Smooth muscle cell (in vitro differentiated cells): Measurements from ENCODE around the gene KRT31. TPM values are rescaled to one million over a fixed set of nuclear protein-coding genes. Genes with fewer than 3 reads are reported as not detected.
"Not testable (repeated sequence)": the region's sequence is repeated elsewhere in the genome, so short reads cannot be mapped to it uniquely, and the experiment has no call there.

ENCODE experiments used
- DNase-seq: peaks from one replicate; lab custom pipeline; 2025; ENCODE audit not compliant: unreplicated experiment; lab: John Stamatoyannopoulos, UW
- H2AFZ ChIP-seq: fragments of 200-600 bp; sonication (generic); 2 replicates; pipeline ENCODE4 v1.6.0; 2016; ENCODE audit warnings: antibody characterized with exemption, low read depth, mild to moderate bottlenecking
- H3F3A ChIP-seq: fragments of 200-600 bp; sonication (generic); 2 replicates; pipeline ENCODE4 v1.6.0; 2017; ENCODE audit warnings: antibody characterized with exemption, low read depth
- H3K27ac ChIP-seq: fragments of 200-600 bp; sonication (generic); 2 replicates; pipeline ENCODE4 v1.5.1; 2016; ENCODE audit warnings: low read depth, mild to moderate bottlenecking
- H3K27me3 ChIP-seq: fragments of 200-600 bp; sonication (generic); 2 replicates; pipeline ENCODE4 v1.6.1; 2016; ENCODE audit warnings: low read depth, mild to moderate bottlenecking
- H3K36me3 ChIP-seq: fragments of 200-600 bp; sonication (generic); 2 replicates; pipeline ENCODE4 v1.5.1; 2016; ENCODE audit warnings: low read depth
- H3K4me1 ChIP-seq: fragments of 200-600 bp; sonication (generic); 2 replicates; pipeline ENCODE4 v1.5.1; 2016; ENCODE audit warnings: low read depth
- H3K4me2 ChIP-seq: fragments of 200-600 bp; sonication (generic); 2 replicates; pipeline ENCODE4 v1.6.0; 2016; ENCODE audit warnings: mild to moderate bottlenecking
- H3K4me3 ChIP-seq: fragments of 200-600 bp; sonication (generic); 2 replicates; pipeline ENCODE4 v1.5.1; 2016; ENCODE audit warnings: mild to moderate bottlenecking
- H3K79me2 ChIP-seq: fragments of 200-600 bp; sonication (generic); 2 replicates; pipeline ENCODE4 v1.6.0; 2016; ENCODE audit warnings: low read depth, mild to moderate bottlenecking
- H3K9ac ChIP-seq: fragments of 200-600 bp; sonication (generic); 2 replicates; pipeline ENCODE4 v1.6.0; 2016; ENCODE audit warnings: low read depth
- H3K9me3 ChIP-seq: fragments of 200-600 bp; sonication (generic); replicated peaks from 2 replicates; pipeline ENCODE4 v1.5.1; 2016; ENCODE audit warnings: low read depth
- H4K20me1 ChIP-seq: fragments of 200-600 bp; sonication (generic); 2 replicates; pipeline ENCODE4 v1.6.0; 2016; ENCODE audit warnings: low read depth
- WGBS: methylation state at CpG from one replicate; pipeline ENCODE4 v1.1.7; 2016; ENCODE audit warnings: low lambda C conversion rate; 5-methylcytosine and 5-hydroxymethylcytosine counted together
- polyA plus RNA-seq: library from polyadenylated mRNA; unstranded; fragments of >200 nt; fragmentation: Nextera tagmentation; extraction: Ambion mirVana; gene quantifications from 2 replicates; pipeline ENCODE4 v1.2.1, GENCODE V29; 2016
- total RNA-seq: library from RNA; depleted of rRNA; stranded (reverse); fragments of >200 nt; gene quantifications from 2 replicates; pipeline ENCODE4 v1.2.3, GENCODE V29; 2014
- TF ChIP-seq, protein P1 (sequence below): fragments of 200-600 bp; sonication (generic); IDR thresholded peaks from 2 replicates; pipeline ENCODE4 v1.5.1; 2017; ENCODE audit warnings: borderline replicate concordance, mild to moderate bottlenecking, antibody characterized with exemption; ENCODE audit not compliant: insufficient read depth, poor library complexity, severe bottlenecking

KRT31 gene
- total and polyA plus RNA-seq, 2 experiments from 2014 or later, result not detected

GRCh38 chr17:41352597-41353366, 44.6 kb downstream of the KRT31 start:
- TF ChIP-seq, protein P1, sequence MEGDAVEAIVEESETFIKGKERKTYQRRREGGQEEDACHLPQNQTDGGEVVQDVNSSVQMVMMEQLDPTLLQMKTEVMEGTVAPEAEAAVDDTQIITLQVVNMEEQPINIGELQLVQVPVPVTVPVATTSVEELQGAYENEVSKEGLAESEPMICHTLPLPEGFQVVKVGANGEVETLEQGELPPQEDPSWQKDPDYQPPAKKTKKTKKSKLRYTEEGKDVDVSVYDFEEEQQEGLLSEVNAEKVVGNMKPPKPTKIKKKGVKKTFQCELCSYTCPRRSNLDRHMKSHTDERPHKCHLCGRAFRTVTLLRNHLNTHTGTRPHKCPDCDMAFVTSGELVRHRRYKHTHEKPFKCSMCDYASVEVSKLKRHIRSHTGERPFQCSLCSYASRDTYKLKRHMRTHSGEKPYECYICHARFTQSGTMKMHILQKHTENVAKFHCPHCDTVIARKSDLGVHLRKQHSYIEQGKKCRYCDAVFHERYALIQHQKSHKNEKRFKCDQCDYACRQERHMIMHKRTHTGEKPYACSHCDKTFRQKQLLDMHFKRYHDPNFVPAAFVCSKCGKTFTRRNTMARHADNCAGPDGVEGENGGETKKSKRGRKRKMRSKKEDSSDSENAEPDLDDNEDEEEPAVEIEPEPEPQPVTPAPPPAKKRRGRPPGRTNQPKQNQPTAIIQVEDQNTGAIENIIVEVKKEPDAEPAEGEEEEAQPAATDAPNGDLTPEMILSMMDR, result no peak
- H3K27me3 ChIP-seq, result no peaks in the 10 kb centered on the region
- no peak overlapping the region for H3K27ac ChIP-seq
- no peaks in the 10 kb centered on the region for H3K79me2 ChIP-seq
- WGBS, result 79% methylated on average over 7 of the region's 7 CpGs
- no peak overlapping the region for H3K4me3 ChIP-seq
- no peak overlapping the region for H2AFZ ChIP-seq
- no peaks in the 10 kb centered on the region for H3F3A ChIP-seq
- H3K9ac ChIP-seq, result no peak overlapping the region
- H3K4me2 ChIP-seq, result no peak overlapping the region
- no peak for DNase-seq
- H3K9me3 ChIP-seq, result no peaks in the 10 kb centered on the region
- no peaks in the 10 kb centered on the region for H3K4me1 ChIP-seq
- H4K20me1 ChIP-seq, result no peaks in the 10 kb centered on the region
- H3K36me3 ChIP-seq, result no peaks in the 10 kb centered on the region

- Histone ChIP-seq H3K27me3 (no peaks in the 10 kb centered on the region), H3K4me1 (no peaks in the 10 kb centered on the region), H2AFZ (no peak overlapping the region), H3K4me3 (no peak overlapping the region), H3K4me2 (no peak overlapping the region), H4K20me1 (no peaks in the 10 kb centered on the region), H3K9me3 (no peaks in the 10 kb centered on the region), H3K79me2 (no peaks in the 10 kb centered on the region), H3K36me3 (no peaks in the 10 kb centered on the region), H3K27ac (no peak overlapping the region), H3F3A (no peaks in the 10 kb centered on the region), H3K9ac (no peak overlapping the region)
- DNase-seq, result no peak
- TF ChIP-seq, protein P1, result no peak
- WGBS, result 86% methylated on average over 2 of the region's 2 CpGs
These were observed 46.2 kb downstream of the KRT31 start for GRCh38 chr17:41351177-41351576.

- DNase-seq, H2AFZ ChIP-seq, H3K4me2 ChIP-seq, H3K36me3 ChIP-seq, H4K20me1 ChIP-seq, H3K27ac ChIP-seq, H3K4me3 ChIP-seq, H3K4me1 ChIP-seq, H3K79me2 ChIP-seq, H3K9ac ChIP-seq, H3K9me3 ChIP-seq, H3K27me3 ChIP-seq, H3F3A ChIP-seq: not testable (repeated sequence)
- 91% methylated on average over 16 of the region's 16 CpGs for WGBS
These were observed 47.0 kb downstream of the KRT31 start, which contains the start of gene KRT33A for GRCh38 chr17:41350381-41350878. Gene KRT33A (minus strand): TSS chr17:41350828. CDS start chr17:41350767, 61 bp downstream.

- DNase-seq, result no peak
- H2AFZ ChIP-seq, result no peak overlapping the region
- H4K20me1 ChIP-seq, result no peaks in the 10 kb centered on the region
- H3K79me2 ChIP-seq, result no peaks in the 10 kb centered on the region
- 81% methylated on average over 7 of the region's 7 CpGs for WGBS
- H3K4me1 ChIP-seq, result no peaks in the 10 kb centered on the region
- no peak overlapping the region for H3K27ac ChIP-seq
- no peaks in the 10 kb centered on the region for H3K27me3 ChIP-seq
- TF ChIP-seq, protein P1, result no peak
- no peaks in the 10 kb centered on the region for H3K36me3 ChIP-seq
- H3K9me3 ChIP-seq, result no peaks in the 10 kb centered on the region
- H3F3A ChIP-seq, result no peaks in the 10 kb centered on the region
- no peak overlapping the region for H3K4me3 ChIP-seq
- no peak overlapping the region for H3K9ac ChIP-seq
- no peak overlapping the region for H3K4me2 ChIP-seq
These were observed 49.3 kb downstream of the KRT31 start for GRCh38 chr17:41347869-41348760.

DNA sequence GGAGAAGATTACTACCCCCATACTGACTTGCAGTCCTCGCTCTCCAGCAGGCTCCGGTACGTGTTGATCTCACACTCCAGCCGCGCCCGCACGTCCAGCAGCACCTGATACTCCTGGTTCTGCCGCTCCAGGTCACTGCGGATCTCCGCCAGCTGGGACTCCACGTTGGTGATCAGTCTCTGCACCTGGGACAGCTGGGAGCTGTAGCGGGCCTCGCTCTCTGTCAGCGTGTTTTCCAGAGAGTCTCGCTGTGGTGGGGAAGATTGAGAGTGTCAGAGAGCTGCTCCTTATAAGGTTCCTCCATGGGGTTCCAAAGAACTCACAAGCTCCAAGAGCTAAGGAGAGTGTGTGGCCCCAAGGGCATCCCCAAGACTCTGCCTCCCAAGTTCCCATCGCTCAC, 51.0 kb downstream of the KRT31 start:
- DNase-seq, H3K79me2 ChIP-seq: not testable (repeated sequence)

More for the DNA sequence above, 51.0 kb downstream of the KRT31 start:
- not testable (repeated sequence) for H3K4me2 ChIP-seq, H2AFZ ChIP-seq, H3K27me3 ChIP-seq, H3K4me3 ChIP-seq, H3K9ac ChIP-seq, H3K36me3 ChIP-seq, H3K9me3 ChIP-seq, H3K4me1 ChIP-seq, H3F3A ChIP-seq, H3K27ac ChIP-seq, H4K20me1 ChIP-seq
- WGBS, result 96% methylated on average over 16 of the region's 16 CpGs
